Measurements from ENCODE around the gene ANKLE2. TPM values are rescaled to one million over a fixed set of nuclear protein-coding genes. Genes with fewer than 3 reads are reported as not detected.
"Not testable (repeated sequence)": the region's sequence is repeated elsewhere in the genome, so short reads cannot be mapped to it uniquely, and the experiment has no call there.

Gene ANKLE2
- total RNA-seq, 4 donors from 2014 or later: 68.2 to 103 (median 82.9) TPM

DNA sequence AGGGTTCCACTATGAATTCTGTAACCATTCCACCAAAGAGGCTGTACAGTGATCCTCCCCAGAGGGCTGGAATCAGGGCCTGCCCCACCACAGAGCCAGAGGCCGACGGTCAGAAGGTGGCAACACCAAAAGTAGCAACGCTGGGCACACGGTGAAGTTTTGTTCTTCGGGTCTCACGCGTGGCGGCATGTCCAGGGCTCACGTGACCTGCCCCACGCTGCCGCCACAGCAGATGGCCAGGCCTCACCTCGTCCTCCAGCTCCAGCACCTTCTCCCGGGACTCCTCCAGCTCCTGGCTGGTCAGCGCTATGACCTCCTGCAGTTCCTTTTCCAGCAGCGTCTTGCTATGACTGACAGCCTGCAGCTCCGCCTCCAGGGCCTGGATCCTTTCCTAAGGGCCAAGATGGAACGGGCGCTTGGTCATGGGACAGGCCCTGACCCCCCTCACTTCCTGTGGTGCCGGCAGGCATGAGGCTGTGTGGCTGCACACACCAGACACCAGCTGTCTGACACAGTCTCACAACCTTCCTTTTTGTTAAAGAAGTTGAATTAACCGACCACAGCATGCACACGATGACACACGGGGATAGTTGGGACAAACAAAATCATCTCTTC lies 22.4 kb upstream of the ANKLE2 start:
- TF ChIP-seq CTCF (IDR thresholded peaks at IDR 0.05) (no peak), POLR2A (IDR thresholded peaks at IDR 0.05) (no peak), EP300 (IDR thresholded peaks at IDR 0.05) (peak in 1 of 2 donors; percentile 30)
- H3K27ac ChIP-seq: no peak overlapping the region
- H3K36me3 ChIP-seq: peaks cover 2 to 93% (median 41%) of the 10 kb centered on the region in 3 donors
- no peak overlapping the region for H3K4me3 ChIP-seq
- 84 to 85% methylated on average over 22 of the region's 22 CpGs for WGBS, 2 donors
- H3K27me3 ChIP-seq: no peaks in the 10 kb centered on the region
- peak in 1 of 2 donors; percentile 29 for DNase-seq (ENCODE audit: low spot score in 2 of 2)
- H3K9me3 ChIP-seq: no peaks in the 10 kb centered on the region
- no peaks in the 10 kb centered on the region for H3K4me1 ChIP-seq

DNA sequence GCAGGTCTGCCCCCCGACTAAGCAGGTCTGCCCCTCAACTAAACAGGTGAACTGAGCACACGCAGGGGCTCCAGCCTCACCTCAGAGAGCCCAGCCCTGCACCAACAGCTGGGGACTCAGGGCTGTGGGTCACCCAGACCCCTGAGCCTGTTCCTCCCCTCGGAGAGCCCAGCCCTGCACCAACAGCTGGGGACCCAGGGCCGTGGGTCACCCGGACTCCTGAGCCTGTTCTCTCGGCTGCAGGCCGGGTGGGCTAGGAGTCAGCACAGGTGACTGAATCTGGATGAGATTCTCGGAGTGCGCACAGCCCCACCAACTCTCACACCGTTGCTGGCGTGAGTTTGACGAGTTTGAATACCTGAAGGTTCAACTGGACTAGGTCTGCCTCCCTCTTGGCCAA lies 20.3 kb upstream of the ANKLE2 start:
- H3K36me3 ChIP-seq: peaks cover 3 to 100% (median 44%) of the 10 kb centered on the region in 3 donors
- TF ChIP-seq EP300 (IDR thresholded peaks at IDR 0.05): no peak
- TF ChIP-seq POLR2A (IDR thresholded peaks at IDR 0.05): no peak
- no peak for TF ChIP-seq CTCF (IDR thresholded peaks at IDR 0.05)
- 84 to 92% methylated on average over 10 of the region's 12 CpGs for WGBS, 2 donors

DNA sequence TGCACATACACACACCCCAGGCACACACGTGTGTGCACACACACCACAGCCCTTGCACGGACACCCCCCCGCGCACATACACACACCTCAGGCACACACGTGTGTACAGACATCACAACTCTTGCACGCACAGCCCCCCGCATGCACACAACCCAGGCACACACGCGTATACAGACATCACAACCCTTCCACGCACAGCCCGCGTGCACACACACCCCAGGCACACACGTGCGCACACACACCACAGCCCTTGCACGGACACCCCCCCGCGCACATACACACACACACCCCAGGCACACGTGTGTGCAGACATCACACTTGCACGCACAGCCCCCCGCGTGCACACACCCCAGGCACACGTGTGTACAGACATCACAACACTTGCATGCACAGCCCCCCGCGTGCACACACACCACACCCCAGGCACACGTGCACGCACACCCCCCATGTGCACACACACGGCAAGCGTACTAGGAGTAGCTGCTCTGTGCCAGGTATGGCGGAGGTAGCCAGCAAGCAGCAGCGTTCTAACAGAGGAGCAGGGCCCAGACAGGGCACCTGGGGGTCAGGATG lies 18.2 kb upstream of the ANKLE2 start:
- Histone ChIP-seq H3K4me1 (peaks cover 0 to 15% (median 0%) of the 10 kb centered on the region in 4 donors), H3K4me3 (no peak overlapping the region), H3K36me3 (peaks cover 2 to 100% (median 29%) of the 10 kb centered on the region in 3 donors), H3K27me3 (no peaks in the 10 kb centered on the region), H3K27ac (no peak overlapping the region), H3K9me3 (no peaks in the 10 kb centered on the region)
- no peak for DNase-seq (ENCODE audit: low spot score in 2 of 2)
- TF ChIP-seq POLR2A (IDR thresholded peaks at IDR 0.05) (no peak), CTCF (IDR thresholded peaks at IDR 0.05) (no peak), EP300 (IDR thresholded peaks at IDR 0.05) (no peak)
- 95% methylated on average over 24 to 29 of the region's 30 CpGs for whole genome bisulfite sequencing, 2 donors

More for the DNA sequence above, 20.3 kb upstream of the ANKLE2 start:
- Histone ChIP-seq H3K4me3 (no peak overlapping the region), H3K27ac (no peak overlapping the region), H3K9me3 (no peaks in the 10 kb centered on the region), H3K4me1 (peaks cover 0 to 7% (median 0%) of the 10 kb centered on the region in 4 donors), H3K27me3 (no peaks in the 10 kb centered on the region)
- no peak for DNase-seq (ENCODE audit: low spot score in 2 of 2)

GRCh38 chr12:132777614-132778013 lies 16.0 kb upstream of the ANKLE2 start:
- H3K4me3 ChIP-seq: no peak overlapping the region
- no peak for TF ChIP-seq POLR2A (IDR thresholded peaks at IDR 0.05)
- no peak for TF ChIP-seq CTCF (IDR thresholded peaks at IDR 0.05)
- WGBS, 2 donors: 86 to 88% methylated on average over 20 of the region's 20 CpGs
- no peak overlapping the region for H3K27ac ChIP-seq
- peaks cover 0 to 15% (median 0%) of the 10 kb centered on the region in 4 donors for H3K4me1 ChIP-seq
- no peaks in the 10 kb centered on the region for H3K27me3 ChIP-seq
- peaks cover 10 to 100% (median 27%) of the 10 kb centered on the region in 3 donors for H3K36me3 ChIP-seq
- no peak for DNase-seq (ENCODE audit: low spot score in 2 of 2)
- H3K9me3 ChIP-seq: no peaks in the 10 kb centered on the region

- Histone ChIP-seq H3K36me3 (peaks cover 10 to 100% (median 27%) of the 10 kb centered on the region in 3 donors), H3K4me3 (no peak overlapping the region), H3K27me3 (no peaks in the 10 kb centered on the region), H3K9me3 (no peaks in the 10 kb centered on the region), H3K4me1 (peaks cover 0 to 15% (median 0%) of the 10 kb centered on the region in 4 donors), H3K27ac (no peak overlapping the region)
- peak; percentile 19 to 38 for DNase-seq (ENCODE audit: low spot score in 2 of 2)
- WGBS, 2 donors: 74 to 79% methylated on average over 29 of the region's 29 CpGs
- no peak for TF ChIP-seq CTCF (IDR thresholded peaks at IDR 0.05)
- no peak for TF ChIP-seq POLR2A (IDR thresholded peaks at IDR 0.05)
- no peak for TF ChIP-seq EP300 (IDR thresholded peaks at IDR 0.05)
Observed at GRCh38 chr12:132776816-132777568, 15.4 kb upstream of the ANKLE2 start.

GRCh38 chr12:132776230-132776625 lies 14.6 kb upstream of the ANKLE2 start:
- not testable (repeated sequence) for H3K9me3 ChIP-seq; H3K27me3 ChIP-seq; DNase-seq (ENCODE audit: low spot score in 2 of 2); H3K27ac ChIP-seq; H3K4me3 ChIP-seq
- 93 to 96% methylated on average over 10 to 12 of the region's 12 CpGs for WGBS, 2 donors
- Histone ChIP-seq H3K36me3 (peaks cover 10 to 100% (median 27%) of the 10 kb centered on the region in 3 donors), H3K4me1 (peaks cover 0 to 15% (median 0%) of the 10 kb centered on the region in 4 donors)
